ENCODE data around the gene TPMT.

Gene TPMT

DNA sequence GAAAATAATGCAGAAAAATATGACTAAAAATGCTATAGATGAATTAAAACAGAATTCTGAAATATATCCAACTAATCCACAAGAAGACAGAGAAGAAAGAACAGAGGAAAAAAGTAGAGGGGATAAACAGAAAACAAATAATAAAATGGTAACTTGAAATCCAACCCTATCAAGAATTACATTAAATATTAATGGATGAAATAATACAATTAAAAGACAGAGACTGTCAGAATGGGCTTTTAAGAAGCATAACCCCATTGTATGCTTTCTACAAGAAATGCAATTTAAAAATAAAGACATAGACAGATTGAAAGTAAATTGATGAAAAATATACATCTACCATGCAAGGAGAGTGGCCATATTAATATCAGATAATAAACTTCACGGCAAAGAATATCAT lies 47.8 kb downstream of the TPMT start:
- no peaks in the 10 kb centered on the region for H3K36me3 ChIP-seq (replicated peaks; ENCODE audit: insufficient read depth, low read length)
- H3K9me2 ChIP-seq (replicated peaks; ENCODE audit: insufficient read depth, low read length) = no peaks in the 10 kb centered on the region
- H3K79me2 ChIP-seq (ENCODE audit: low read length) = no peaks in the 10 kb centered on the region
- no peaks in the 10 kb centered on the region for H3K4me1 ChIP-seq (ENCODE audit: low read length)
- no peak overlapping the region for H3K4me3 ChIP-seq (ENCODE audit: low read length)
- no peak for DNase-seq
- H3K27ac ChIP-seq (ENCODE audit: low read length) = no peak overlapping the region
- no peaks in the 10 kb centered on the region for H3F3A ChIP-seq (ENCODE audit: insufficient read depth, low read length)
- H3K27me3 ChIP-seq (replicated peaks; ENCODE audit: insufficient read depth, low read length) = no peaks in the 10 kb centered on the region
- H3K9me3 ChIP-seq (replicated peaks; ENCODE audit: insufficient read depth, low read length) = no peaks in the 10 kb centered on the region
- TF ChIP-seq EZH2phosphoT487 (IDR thresholded peaks at IDR 0.05; ENCODE audit: low read length) (no peak), EZH2 (optimal IDR thresholded peaks at IDR 0.05; ENCODE audit: low read depth, low read length) (no peak)
- TF ChIP-seq, protein P1, sequence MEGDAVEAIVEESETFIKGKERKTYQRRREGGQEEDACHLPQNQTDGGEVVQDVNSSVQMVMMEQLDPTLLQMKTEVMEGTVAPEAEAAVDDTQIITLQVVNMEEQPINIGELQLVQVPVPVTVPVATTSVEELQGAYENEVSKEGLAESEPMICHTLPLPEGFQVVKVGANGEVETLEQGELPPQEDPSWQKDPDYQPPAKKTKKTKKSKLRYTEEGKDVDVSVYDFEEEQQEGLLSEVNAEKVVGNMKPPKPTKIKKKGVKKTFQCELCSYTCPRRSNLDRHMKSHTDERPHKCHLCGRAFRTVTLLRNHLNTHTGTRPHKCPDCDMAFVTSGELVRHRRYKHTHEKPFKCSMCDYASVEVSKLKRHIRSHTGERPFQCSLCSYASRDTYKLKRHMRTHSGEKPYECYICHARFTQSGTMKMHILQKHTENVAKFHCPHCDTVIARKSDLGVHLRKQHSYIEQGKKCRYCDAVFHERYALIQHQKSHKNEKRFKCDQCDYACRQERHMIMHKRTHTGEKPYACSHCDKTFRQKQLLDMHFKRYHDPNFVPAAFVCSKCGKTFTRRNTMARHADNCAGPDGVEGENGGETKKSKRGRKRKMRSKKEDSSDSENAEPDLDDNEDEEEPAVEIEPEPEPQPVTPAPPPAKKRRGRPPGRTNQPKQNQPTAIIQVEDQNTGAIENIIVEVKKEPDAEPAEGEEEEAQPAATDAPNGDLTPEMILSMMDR (IDR thresholded peaks at IDR 0.05; ENCODE audit: low read length) = no peak
- H2AFZ ChIP-seq (ENCODE audit: low read length) = no peak overlapping the region
- H3K4me2 ChIP-seq (ENCODE audit: low read depth, low read length) = no peak overlapping the region
- H4K20me1 ChIP-seq (ENCODE audit: insufficient read depth, low read length) = no peaks in the 10 kb centered on the region
- no peak overlapping the region for H3K9ac ChIP-seq (ENCODE audit: low read length)

GRCh38 chr6:18102783-18103509 lies 51.9 kb downstream of the TPMT start:
- TF ChIP-seq, protein P1 (IDR thresholded peaks at IDR 0.05; ENCODE audit: low read length) = no peak
- TF ChIP-seq EZH2phosphoT487 (IDR thresholded peaks at IDR 0.05; ENCODE audit: low read length) = no peak
- no peak for TF ChIP-seq EZH2 (optimal IDR thresholded peaks at IDR 0.05; ENCODE audit: low read depth, low read length)
- Histone ChIP-seq H3K27me3 (replicated peaks; ENCODE audit: insufficient read depth, low read length) (no peaks in the 10 kb centered on the region), H4K20me1 (ENCODE audit: insufficient read depth, low read length) (no peaks in the 10 kb centered on the region), H3K9me3 (replicated peaks; ENCODE audit: insufficient read depth, low read length) (no peaks in the 10 kb centered on the region), H3F3A (ENCODE audit: insufficient read depth, low read length) (no peaks in the 10 kb centered on the region), H3K4me3 (ENCODE audit: low read length) (no peak overlapping the region), H3K27ac (ENCODE audit: low read length) (no peak overlapping the region), H3K36me3 (replicated peaks; ENCODE audit: insufficient read depth, low read length) (no peaks in the 10 kb centered on the region), H3K9me2 (replicated peaks; ENCODE audit: insufficient read depth, low read length) (no peaks in the 10 kb centered on the region), H3K4me2 (ENCODE audit: low read depth, low read length) (no peak overlapping the region), H3K4me1 (ENCODE audit: low read length) (no peaks in the 10 kb centered on the region), H3K9ac (ENCODE audit: low read length) (no peak overlapping the region), H2AFZ (ENCODE audit: low read length) (no peak overlapping the region), H3K79me2 (ENCODE audit: low read length) (no peaks in the 10 kb centered on the region)
- no peak for DNase-seq

- no peaks in the 10 kb centered on the region for H3K79me2 ChIP-seq (ENCODE audit: low read length)
- H4K20me1 ChIP-seq (ENCODE audit: insufficient read depth, low read length) = no peaks in the 10 kb centered on the region
- H3K4me3 ChIP-seq (ENCODE audit: low read length) = no peak overlapping the region
- H3K27ac ChIP-seq (ENCODE audit: low read length) = no peak overlapping the region
- H3K27me3 ChIP-seq (replicated peaks; ENCODE audit: insufficient read depth, low read length) = no peaks in the 10 kb centered on the region
- no peaks in the 10 kb centered on the region for H3F3A ChIP-seq (ENCODE audit: insufficient read depth, low read length)
- H3K36me3 ChIP-seq (replicated peaks; ENCODE audit: insufficient read depth, low read length) = no peaks in the 10 kb centered on the region
- no peak overlapping the region for H3K4me2 ChIP-seq (ENCODE audit: low read depth, low read length)
- no peaks in the 10 kb centered on the region for H3K9me2 ChIP-seq (replicated peaks; ENCODE audit: insufficient read depth, low read length)
- no peak overlapping the region for H3K9ac ChIP-seq (ENCODE audit: low read length)
- H2AFZ ChIP-seq (ENCODE audit: low read length) = no peak overlapping the region
- TF ChIP-seq, protein P1 (IDR thresholded peaks at IDR 0.05; ENCODE audit: low read length) = no peak
- no peaks in the 10 kb centered on the region for H3K4me1 ChIP-seq (ENCODE audit: low read length)
- no peak for DNase-seq
- no peaks in the 10 kb centered on the region for H3K9me3 ChIP-seq (replicated peaks; ENCODE audit: insufficient read depth, low read length)
Measured at GRCh38 chr6:18101873-18102272, 53.0 kb downstream of the TPMT start.
